HTR-8/SVneo (cell line): Measurements from ENCODE around the gene BGLAP.

ENCODE experiments used
- DNase-seq: peaks from one replicate; pipeline ENCODE4 v3.0.0; 2011; ENCODE audit warnings: low spot score, mixed read lengths; ENCODE audit not compliant: insufficient read length
- FAIRE-seq: peaks from 2 replicates; lab custom pipeline; 2011; peaks lifted over from hg19 to GRCh38; lab: Jason Lieb, UNC

BGLAP gene

GRCh38 chr1:156284757-156285156 lies 42.8 kb downstream of the BGLAP start:
- no peak for FAIRE-seq
- DNase-seq, result no peak

GRCh38 chr1:156285437-156285836 lies 43.5 kb downstream of the BGLAP start:
- FAIRE-seq (no peak), DNase-seq (no peak)

GRCh38 chr1:156286061-156286460 lies 44.1 kb downstream of the BGLAP start:
- FAIRE-seq, result no peak
- DNase-seq, result no peak

- no peak for FAIRE-seq
Measured at GRCh38 chr1:156289857-156290256, 47.9 kb downstream of the BGLAP start.

GRCh38 chr1:156291226-156292061 lies 49.5 kb downstream of the BGLAP start:
- DNase-seq (no peak), FAIRE-seq (no peak)

More at GRCh38 chr1:156289857-156290256, 47.9 kb downstream of the BGLAP start:
- no peak for DNase-seq
